HG02981 (cell line): ENCODE measurements around the gene CASTOR1.

ENCODE experiments used
- ATAC-seq: cut with Tn5 transposase; IDR thresholded peaks from one replicate; pipeline ENCODE4 v1.9.1; 2021; ENCODE audit warnings: mild to moderate bottlenecking, moderate library complexity; ENCODE audit not compliant: unreplicated experiment

Gene CASTOR1

GRCh38 chr22:30286331-30286730 lies 3.0 kb downstream of the CASTOR1 start:
- ATAC-seq: no peak

- no peak for ATAC-seq
Observed at GRCh38 chr22:30285846-30286200, 3.5 kb downstream of the CASTOR1 start.

GRCh38 chr22:30285176-30285845 lies 4.0 kb downstream of the CASTOR1 start:
- no peak for ATAC-seq

- no peak for ATAC-seq
Observed at GRCh38 chr22:30284666-30285065, 4.6 kb downstream of the CASTOR1 start.

GRCh38 chr22:30284172-30284571 lies 5.1 kb downstream of the CASTOR1 start:
- no peak for ATAC-seq

GRCh38 chr22:30283342-30283741 lies 6.0 kb downstream of the CASTOR1 start:
- no peak for ATAC-seq

- no peak for ATAC-seq
Observed at GRCh38 chr22:30282616-30283046, 6.7 kb downstream of the CASTOR1 start.

GRCh38 chr22:30280505-30280904 lies 8.8 kb downstream of the CASTOR1 start:
- ATAC-seq: no peak

- ATAC-seq: no peak
Observed at GRCh38 chr22:30279932-30280331, 9.4 kb downstream of the CASTOR1 start.

- no peak for ATAC-seq
Observed at GRCh38 chr22:30279046-30279788, 10.1 kb downstream of the CASTOR1 start.

GRCh38 chr22:30277547-30278344 lies 11.6 kb downstream of the CASTOR1 start:
- no peak for ATAC-seq

- ATAC-seq: no peak
Observed at GRCh38 chr22:30276039-30276438, 13.3 kb downstream of the CASTOR1 start.

- ATAC-seq: no peak
Observed at GRCh38 chr22:30275625-30276024, 13.7 kb downstream of the CASTOR1 start.

GRCh38 chr22:30274437-30274812 lies 14.9 kb downstream of the CASTOR1 start:
- no peak for ATAC-seq

- no peak for ATAC-seq
Observed at GRCh38 chr22:30273711-30274436, 15.4 kb downstream of the CASTOR1 start.

GRCh38 chr22:30272781-30273601 lies 16.3 kb downstream of the CASTOR1 start:
- ATAC-seq: no peak

- ATAC-seq: no peak
Observed at GRCh38 chr22:30270832-30271231, 18.5 kb downstream of the CASTOR1 start.

- no peak for ATAC-seq
Observed at GRCh38 chr22:30268331-30268730, 21.0 kb downstream of the CASTOR1 start.

- ATAC-seq: no peak
Observed at GRCh38 chr22:30267382-30268302, 21.7 kb downstream of the CASTOR1 start.
